GM10266 (cell line): ENCODE results near the gene SCUBE1.

Experiments used
- DNase-seq: peaks from one replicate; pipeline ENCODE4 v3.0.0; 2012; ENCODE audit errors: extremely low spot score
- TF ChIP-seq, protein P1 (sequence below): IDR thresholded peaks from 2 replicates; pipeline ENCODE4 v1.5.1; 2012; ENCODE audit warnings: mild to moderate bottlenecking, low read depth; ENCODE audit not compliant: control insufficient read depth, insufficient read depth; ENCODE audit errors: missing control alignments

The SCUBE1 gene

GRCh38 chr22:43351966-43352345 lies 8.8 kb upstream of the SCUBE1 start:
- TF ChIP-seq, protein P1, sequence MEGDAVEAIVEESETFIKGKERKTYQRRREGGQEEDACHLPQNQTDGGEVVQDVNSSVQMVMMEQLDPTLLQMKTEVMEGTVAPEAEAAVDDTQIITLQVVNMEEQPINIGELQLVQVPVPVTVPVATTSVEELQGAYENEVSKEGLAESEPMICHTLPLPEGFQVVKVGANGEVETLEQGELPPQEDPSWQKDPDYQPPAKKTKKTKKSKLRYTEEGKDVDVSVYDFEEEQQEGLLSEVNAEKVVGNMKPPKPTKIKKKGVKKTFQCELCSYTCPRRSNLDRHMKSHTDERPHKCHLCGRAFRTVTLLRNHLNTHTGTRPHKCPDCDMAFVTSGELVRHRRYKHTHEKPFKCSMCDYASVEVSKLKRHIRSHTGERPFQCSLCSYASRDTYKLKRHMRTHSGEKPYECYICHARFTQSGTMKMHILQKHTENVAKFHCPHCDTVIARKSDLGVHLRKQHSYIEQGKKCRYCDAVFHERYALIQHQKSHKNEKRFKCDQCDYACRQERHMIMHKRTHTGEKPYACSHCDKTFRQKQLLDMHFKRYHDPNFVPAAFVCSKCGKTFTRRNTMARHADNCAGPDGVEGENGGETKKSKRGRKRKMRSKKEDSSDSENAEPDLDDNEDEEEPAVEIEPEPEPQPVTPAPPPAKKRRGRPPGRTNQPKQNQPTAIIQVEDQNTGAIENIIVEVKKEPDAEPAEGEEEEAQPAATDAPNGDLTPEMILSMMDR, result no peak
- no peak for DNase-seq

DNA sequence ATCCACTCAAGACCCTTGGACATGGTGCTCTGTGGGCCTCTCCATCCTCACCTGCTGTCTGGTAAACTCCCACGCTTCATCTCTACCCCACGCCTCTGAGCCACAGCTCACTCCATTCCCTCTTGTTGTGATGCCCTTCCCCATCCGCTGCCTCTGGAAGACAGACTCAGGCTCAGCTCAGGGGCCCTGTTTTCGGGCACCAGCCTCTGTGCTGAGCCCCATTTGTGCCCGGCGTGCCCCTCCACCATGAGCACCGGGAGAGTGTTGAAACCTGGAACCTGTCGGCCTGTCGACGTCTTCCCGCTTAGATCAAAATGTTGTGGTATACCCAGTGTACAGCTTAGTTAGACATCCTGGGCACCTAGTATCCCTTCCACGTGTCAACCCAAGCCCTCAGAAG lies 6.5 kb upstream of the SCUBE1 start:
- TF ChIP-seq, protein P1, result no peak
- no peak for DNase-seq

GRCh38 chr22:43346521-43346929 lies 3.4 kb upstream of the SCUBE1 start:
- DNase-seq, result peak; percentile 83

DNA sequence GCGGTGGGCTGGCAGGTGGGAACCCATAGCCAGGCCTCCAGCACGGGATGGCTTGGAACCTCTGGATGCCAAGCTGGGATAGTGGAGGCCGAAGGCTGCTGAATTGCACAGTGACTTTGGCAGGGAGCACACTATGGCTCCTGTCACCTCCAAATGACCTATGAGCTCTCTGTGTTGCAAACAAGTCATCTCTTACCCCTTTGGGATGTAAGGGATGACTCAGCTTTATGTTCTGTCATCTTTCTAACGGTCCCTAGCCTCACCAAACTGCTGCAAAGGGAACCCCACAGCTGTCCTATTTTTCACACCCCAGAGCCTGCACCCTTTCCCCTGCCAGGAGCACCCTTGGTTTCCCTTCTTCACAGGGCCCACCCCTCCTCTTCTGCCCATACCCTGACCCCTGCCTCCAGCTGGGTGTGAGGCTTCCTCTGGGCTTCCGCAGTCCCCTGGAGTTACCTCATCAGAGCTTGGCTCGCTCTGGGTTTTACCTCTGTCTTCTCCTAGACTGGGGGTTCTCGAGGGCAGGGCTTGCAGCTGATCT lies 2.7 kb upstream of the SCUBE1 start:
- DNase-seq, result peak; percentile 38

More at GRCh38 chr22:43346521-43346929, 3.4 kb upstream of the SCUBE1 start:
- TF ChIP-seq, protein P1, result peak; percentile 65

GRCh38 chr22:43345356-43345755 lies 2.2 kb upstream of the SCUBE1 start:
- DNase-seq, result no peak
- TF ChIP-seq, protein P1, result no peak

More for the DNA sequence above, 2.7 kb upstream of the SCUBE1 start:
- TF ChIP-seq, protein P1, result no peak

GRCh38 chr22:43344520-43344787 lies 1.3 kb upstream of the SCUBE1 start:
- DNase-seq, result no peak
- TF ChIP-seq, protein P1, result no peak

- DNase-seq, result peak; percentile 40
- TF ChIP-seq, protein P1, result no peak
Observed at GRCh38 chr22:43343670-43344519, 723 bp upstream of the SCUBE1 start.
